ENCODE measurements around the gene CEP112.

CEP112 gene

GRCh38 chr17:65947831-65948230 is 244.1 kb downstream of the CEP112 start:
- TF ChIP-seq CTCF (IDR thresholded peaks at IDR 0.05) (no peak), ZFX (IDR thresholded peaks at IDR 0.05; ENCODE audit: borderline replicate concordance) (no peak)
- no peak overlapping the region for H3K27ac ChIP-seq

GRCh38 chr17:65942592-65942991 is 249.3 kb downstream of the CEP112 start:
- H3K27ac ChIP-seq: no peak overlapping the region
- TF ChIP-seq ZFX (IDR thresholded peaks at IDR 0.05; ENCODE audit: borderline replicate concordance) (no peak), CTCF (IDR thresholded peaks at IDR 0.05) (no peak)

GRCh38 chr17:65941356-65941899 is 250.5 kb downstream of the CEP112 start:
- H3K27ac ChIP-seq: no peak overlapping the region
- TF ChIP-seq ZFX (IDR thresholded peaks at IDR 0.05; ENCODE audit: borderline replicate concordance) (no peak), CTCF (IDR thresholded peaks at IDR 0.05) (no peak)

GRCh38 chr17:65936013-65936412 is 255.9 kb downstream of the CEP112 start:
- no peak overlapping the region for H3K27ac ChIP-seq
- TF ChIP-seq CTCF (IDR thresholded peaks at IDR 0.05) (no peak), ZFX (IDR thresholded peaks at IDR 0.05; ENCODE audit: borderline replicate concordance) (no peak)

- TF ChIP-seq CTCF (IDR thresholded peaks at IDR 0.05): no peak
- TF ChIP-seq ZFX (IDR thresholded peaks at IDR 0.05; ENCODE audit: borderline replicate concordance): no peak
- H3K27ac ChIP-seq: no peak overlapping the region
Measured at GRCh38 chr17:65933290-65933689, 258.6 kb downstream of the CEP112 start.

GRCh38 chr17:65931246-65932149 is 260.4 kb downstream of the CEP112 start:
- H3K27ac ChIP-seq: no peak overlapping the region
- TF ChIP-seq CTCF (IDR thresholded peaks at IDR 0.05) (no peak), ZFX (IDR thresholded peaks at IDR 0.05; ENCODE audit: borderline replicate concordance) (no peak)

GRCh38 chr17:65930140-65930730 is 261.7 kb downstream of the CEP112 start:
- TF ChIP-seq CTCF (IDR thresholded peaks at IDR 0.05) (no peak), ZFX (IDR thresholded peaks at IDR 0.05; ENCODE audit: borderline replicate concordance) (no peak)
- H3K27ac ChIP-seq: no peak overlapping the region
